Breast epithelium (tissue), 4 donors: Measurements from ENCODE around the gene TKT. TPM values are rescaled to one million over a fixed set of nuclear protein-coding genes. Genes with fewer than 3 reads are reported as not detected.

ENCODE experiments used
- DNase-seq, 2 donors: peaks; one replicate each; pipeline ENCODE4 v3.0.0-alpha.2; 2019; ENCODE audit warnings: low spot score in 2 of 2
- H3K27ac ChIP-seq, 2 donors: fragments of 200-600 bp; sonication (generic) in 1 of 2; one replicate each; pipeline ENCODE4 v1.5.1; 2016 to 2019; ENCODE audit warnings: mild to moderate bottlenecking in 1 of 2
- H3K27me3 ChIP-seq, 2 donors: fragments of 200-600 bp; sonication (generic) in 1 of 2; one replicate each; pipeline versions ENCODE4 v1.5.1 to v1.6.0; 2017 to 2019; ENCODE audit warnings: control low read depth in 1 of 2, mild to moderate bottlenecking in 1 of 2
- H3K36me3 ChIP-seq: fragments of 200-600 bp; one replicate; pipeline ENCODE4 v1.5.1; 2019
- H3K4me1 ChIP-seq, 2 donors: fragments of 200-600 bp; sonication (generic); one replicate each; pipeline ENCODE4 v1.5.1; 2016 to 2019; ENCODE audit warnings: control low read depth in 1 of 2
- H3K4me3 ChIP-seq, 3 donors: fragments of 200-600 bp; sonication (generic); 1 replicate in 2 of 3; 2 replicates in 1 of 3; pipeline ENCODE4 v1.5.1; 2016 to 2019; ENCODE audit warnings: mild to moderate bottlenecking in 3 of 3, moderate library complexity in 2 of 3
- H3K9me3 ChIP-seq, 2 donors: fragments of 200-600 bp; sonication (generic) in 1 of 2; one replicate each; pipeline ENCODE4 v1.5.1; 2016 to 2019; ENCODE audit warnings: control low read depth in 1 of 2
- CTCF ChIP-seq, 3 donors: fragments of 450-650 bp; IDR thresholded peaks; one replicate each; pipeline ENCODE4 v1.5.1; 2016 to 2017; ENCODE audit warnings: antibody characterized with exemption in 3 of 3, mild to moderate bottlenecking in 3 of 3, moderate library complexity in 3 of 3
- POLR2A ChIP-seq: fragments of 450-650 bp; IDR thresholded peaks from one replicate; pipeline ENCODE4 v1.6.1; 2016; ENCODE audit warnings: antibody characterized with exemption, mild to moderate bottlenecking, moderate library complexity
- POLR2AphosphoS5 ChIP-seq, 3 donors: sonication (generic); formaldehyde crosslinking; IDR thresholded peaks; one replicate each; pipeline ENCODE4 v1.6.1; 2017; ENCODE audit warnings: antibody characterized with exemption in 3 of 3
- intact Hi-C: fragments of 100-400 bp; cut with DNase I; formaldehyde crosslinking; loops from one replicate; pipeline ENCODE4 v1.15.1; 2023; ENCODE audit warnings: low total_unique reads
- total RNA-seq, 3 donors: library from RNA; depleted of rRNA; stranded (reverse); fragments of >200 nt; gene quantifications; one replicate each; pipeline ENCODE4 v1.1.0, GENCODE V29; 2016

TKT gene
- total RNA-seq, 3 donors from 2014 or later = 130 to 273 (median 131) TPM

GRCh38 chr3:53282581-53282980 lies 26.8 kb upstream of the TKT start:
- Histone ChIP-seq H3K27ac (no peak overlapping the region), H3K4me1 (no peaks in the 10 kb centered on the region)
- TF ChIP-seq CTCF (IDR thresholded peaks at IDR 0.05) (no peak), POLR2AphosphoS5 (IDR thresholded peaks at IDR 0.05) (no peak), POLR2A (no peak)

GRCh38 chr3:53278667-53279066 lies 22.8 kb upstream of the TKT start:
- TF ChIP-seq POLR2A (no peak), POLR2AphosphoS5 (IDR thresholded peaks at IDR 0.05) (no peak), CTCF (IDR thresholded peaks at IDR 0.05) (no peak)
- no peaks in the 10 kb centered on the region for H3K36me3 ChIP-seq
- intact Hi-C loops = no loop called here

More at GRCh38 chr3:53282581-53282980, 26.8 kb upstream of the TKT start:
- H3K36me3 ChIP-seq = no peaks in the 10 kb centered on the region
- intact Hi-C loops = no loop called here
- no peak overlapping the region for H3K4me3 ChIP-seq
- DNase-seq = no peak
- no peaks in the 10 kb centered on the region for H3K9me3 ChIP-seq
- H3K27me3 ChIP-seq = no peaks in the 10 kb centered on the region

GRCh38 chr3:53274938-53275605 lies 19.2 kb upstream of the TKT start:
- Histone ChIP-seq H3K9me3 (no peaks in the 10 kb centered on the region), H3K4me1 (peaks cover 6 to 7% of the 10 kb centered on the region in 2 donors), H3K36me3 (no peaks in the 10 kb centered on the region), H3K27me3 (no peaks in the 10 kb centered on the region), H3K27ac (no peak overlapping the region), H3K4me3 (no peak overlapping the region)
- DNase-seq = no peak
- TF ChIP-seq POLR2A = no peak
- TF ChIP-seq POLR2AphosphoS5 (IDR thresholded peaks at IDR 0.05) = no peak
- TF ChIP-seq CTCF (IDR thresholded peaks at IDR 0.05) = no peak
- intact Hi-C loops = no loop called here

More at GRCh38 chr3:53278667-53279066, 22.8 kb upstream of the TKT start:
- no peak overlapping the region for H3K4me3 ChIP-seq
- H3K9me3 ChIP-seq = no peaks in the 10 kb centered on the region
- DNase-seq = no peak
- no peaks in the 10 kb centered on the region for H3K4me1 ChIP-seq
- H3K27ac ChIP-seq = no peak overlapping the region
- no peaks in the 10 kb centered on the region for H3K27me3 ChIP-seq

GRCh38 chr3:53273146-53273670 lies 17.4 kb upstream of the TKT start:
- intact Hi-C loops = no loop called here
- no peak for TF ChIP-seq POLR2A
- no peak for TF ChIP-seq POLR2AphosphoS5 (IDR thresholded peaks at IDR 0.05)
- TF ChIP-seq CTCF (IDR thresholded peaks at IDR 0.05) = no peak
- Histone ChIP-seq H3K27me3 (no peaks in the 10 kb centered on the region), H3K36me3 (no peaks in the 10 kb centered on the region), H3K4me1 (peaks cover 6 to 15% of the 10 kb centered on the region in 2 donors), H3K27ac (no peak overlapping the region), H3K9me3 (no peaks in the 10 kb centered on the region), H3K4me3 (no peak overlapping the region)
- DNase-seq = no peak
